ENCODE results near the gene TNS3. TPM values are rescaled to one million over a fixed set of nuclear protein-coding genes. Genes with fewer than 3 reads are reported as not detected.
A peak's percentile ranks its signal among the peaks of the same experiment; 100 is the strongest.
"Not testable (repeated sequence)": the region's sequence is repeated elsewhere in the genome, so short reads cannot be mapped to it uniquely, and the experiment has no call there.

The TNS3 gene
- total RNA-seq, 1 donor from 2014 or later: 43.2 TPM

- intact Hi-C loops (cut with DNase I): no loop called here
- DNase-seq (no peak), ATAC-seq (ENCODE audit: poor library complexity) (no peak)
Measured at GRCh38 chr7:47586925-47587324, 5.0 kb upstream of the TNS3 start.

- ATAC-seq (ENCODE audit: poor library complexity); intact Hi-C loops (cut with DNase I); DNase-seq: not testable (repeated sequence)
Measured at GRCh38 chr7:47586161-47586670, 4.3 kb upstream of the TNS3 start.

GRCh38 chr7:47584536-47584895 lies 2.6 kb upstream of the TNS3 start:
- no peak for DNase-seq
- intact Hi-C loops (cut with DNase I): loop anchor here (5.0 kb wide), 1 partner anchor 147 kb away; no protein-coding TSS in a partner anchor
- no peak for ATAC-seq (ENCODE audit: poor library complexity)

- ATAC-seq (ENCODE audit: poor library complexity) (no peak), DNase-seq (no peak)
- intact Hi-C loops (cut with DNase I): loop anchor here (5.0 kb wide), 1 partner anchor 147 kb away; no protein-coding TSS in a partner anchor
Measured at GRCh38 chr7:47583739-47584535, 2.0 kb upstream of the TNS3 start.

- ATAC-seq (ENCODE audit: poor library complexity): no peak
- no peak for DNase-seq
- intact Hi-C loops (cut with DNase I): loop anchor here (5.0 kb wide), 1 partner anchor 146 kb away; no protein-coding TSS in a partner anchor
Measured at GRCh38 chr7:47582764-47583738, 1.1 kb upstream of the TNS3 start.

GRCh38 chr7:47581438-47581803 lies 490 bp downstream of the TNS3 start:
- intact Hi-C loops (cut with DNase I): loop anchor here (5.0 kb wide), 1 partner anchor 144 kb away; no protein-coding TSS in a partner anchor
- ATAC-seq (ENCODE audit: poor library complexity) (peak; percentile 48), DNase-seq (no peak)

- peak; percentile 22 for ATAC-seq (ENCODE audit: poor library complexity)
- intact Hi-C loops (cut with DNase I): loop anchor here (5.0 kb wide), 1 partner anchor 144 kb away; no protein-coding TSS in a partner anchor
Measured at GRCh38 chr7:47580811-47581331, 1.0 kb downstream of the TNS3 start.

GRCh38 chr7:47580175-47580706 lies 1.7 kb downstream of the TNS3 start:
- ATAC-seq (ENCODE audit: poor library complexity): no peak
- intact Hi-C loops (cut with DNase I): loop anchor here (5.0 kb wide), 1 partner anchor 143 kb away; no protein-coding TSS in a partner anchor
- DNase-seq: no peak

More at GRCh38 chr7:47580811-47581331, 1.0 kb downstream of the TNS3 start:
- no peak for DNase-seq

GRCh38 chr7:47579458-47579857 lies 2.5 kb downstream of the TNS3 start:
- DNase-seq (no peak), ATAC-seq (ENCODE audit: poor library complexity) (no peak)
- intact Hi-C loops (cut with DNase I): no loop called here

GRCh38 chr7:47578579-47579270 lies 3.2 kb downstream of the TNS3 start:
- intact Hi-C loops (cut with DNase I): no loop called here
- ATAC-seq (ENCODE audit: poor library complexity) (no peak), DNase-seq (no peak)

GRCh38 chr7:47577321-47577919 lies 4.5 kb downstream of the TNS3 start:
- ATAC-seq (ENCODE audit: poor library complexity) (peak; percentile 7), DNase-seq (peak; percentile 74)
- intact Hi-C loops (cut with DNase I): no loop called here

GRCh38 chr7:47576866-47577306 lies 5.0 kb downstream of the TNS3 start:
- ATAC-seq (ENCODE audit: poor library complexity) (no peak), DNase-seq (no peak)
- intact Hi-C loops (cut with DNase I): no loop called here

- intact Hi-C loops (cut with DNase I): no loop called here
- ATAC-seq (ENCODE audit: poor library complexity) (peak; percentile 67), DNase-seq (peak; percentile 82)
Measured at GRCh38 chr7:47576031-47576865, 5.7 kb downstream of the TNS3 start.

GRCh38 chr7:47574482-47575329 lies 7.2 kb downstream of the TNS3 start:
- DNase-seq (no peak), ATAC-seq (ENCODE audit: poor library complexity) (no peak)
- intact Hi-C loops (cut with DNase I): no loop called here

- intact Hi-C loops (cut with DNase I): no loop called here
- ATAC-seq (ENCODE audit: poor library complexity) (no peak), DNase-seq (no peak)
Measured at GRCh38 chr7:47573758-47574481, 8.0 kb downstream of the TNS3 start.
